ENCODE measurements around the gene CDK4.
A peak's percentile ranks its signal among the peaks of the same experiment; 100 is the strongest.

Gene CDK4
- long read RNA-seq, transcript CDK4-201 (8 exons, 2,076 nt), result major isoform, 719 of 749 reads
- long read RNA-seq, partial matches to known transcripts, result 4 of 749 reads
- long read RNA-seq, other reads (novel, unspliced or antisense), result 25 of 749 reads

DNA sequence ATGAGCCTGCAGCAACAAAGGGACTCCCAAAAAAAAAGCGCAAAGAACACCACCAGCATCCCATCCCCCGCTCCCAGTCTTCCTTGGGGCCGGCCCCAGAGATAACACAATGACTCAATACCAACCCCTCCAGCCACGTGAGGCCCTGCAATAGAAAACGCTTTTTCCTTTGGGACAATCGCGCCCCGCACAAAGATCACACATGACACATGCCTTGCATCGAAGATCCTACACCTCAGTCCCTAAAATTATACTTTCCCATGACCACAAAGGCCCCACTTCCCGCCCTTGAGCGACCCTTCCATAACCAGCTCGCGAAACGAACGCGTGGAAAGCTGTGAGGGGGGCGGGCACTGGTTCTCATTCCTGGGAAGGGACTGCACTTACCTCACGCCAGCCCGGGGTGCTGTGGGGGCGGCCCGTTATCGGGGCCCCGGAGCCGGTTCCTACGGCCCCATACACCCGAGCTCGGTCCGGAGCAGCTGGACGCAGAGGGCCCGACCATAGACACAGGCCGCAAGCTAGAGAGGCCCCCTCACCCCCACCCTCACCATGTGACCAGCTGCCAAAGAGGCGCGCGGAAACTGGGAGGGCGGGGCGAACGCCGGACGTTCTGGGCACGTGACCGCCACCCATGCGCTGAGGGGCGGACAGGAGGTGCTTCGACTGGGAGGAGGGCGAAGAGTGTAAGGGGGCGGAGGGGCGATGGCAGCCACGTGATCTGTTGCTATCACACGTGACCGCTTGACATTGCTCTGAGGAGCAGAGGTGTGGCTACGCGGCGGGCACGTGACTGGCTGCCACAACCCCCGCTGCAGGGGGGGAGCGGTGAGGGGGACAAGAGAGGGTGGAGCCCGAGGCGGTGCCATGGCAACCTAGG, at the start of gene CDK4:
TSS of gene CDK4 (minus strand) at position 523 of the 880 bp plus-strand sequence. CDS start 593 bp downstream, outside the sequence.
- peak; percentile 100 for DNase-seq (ENCODE audit: low read depth in 1 of 2, low spot score in 1 of 2)
- Histone ChIP-seq H3K27me3 (ENCODE audit: insufficient read depth, poor library complexity, severe bottlenecking) (no peaks in the 10 kb centered on the region), H3K27ac (replicated peaks) (peak within 1 kb of the TSS; percentile 95), H3K4me3 (replicated peaks; ENCODE audit: insufficient read depth, low read length) (peak within 1 kb of the TSS; percentile 71)
- TF ChIP-seq, protein P1, sequence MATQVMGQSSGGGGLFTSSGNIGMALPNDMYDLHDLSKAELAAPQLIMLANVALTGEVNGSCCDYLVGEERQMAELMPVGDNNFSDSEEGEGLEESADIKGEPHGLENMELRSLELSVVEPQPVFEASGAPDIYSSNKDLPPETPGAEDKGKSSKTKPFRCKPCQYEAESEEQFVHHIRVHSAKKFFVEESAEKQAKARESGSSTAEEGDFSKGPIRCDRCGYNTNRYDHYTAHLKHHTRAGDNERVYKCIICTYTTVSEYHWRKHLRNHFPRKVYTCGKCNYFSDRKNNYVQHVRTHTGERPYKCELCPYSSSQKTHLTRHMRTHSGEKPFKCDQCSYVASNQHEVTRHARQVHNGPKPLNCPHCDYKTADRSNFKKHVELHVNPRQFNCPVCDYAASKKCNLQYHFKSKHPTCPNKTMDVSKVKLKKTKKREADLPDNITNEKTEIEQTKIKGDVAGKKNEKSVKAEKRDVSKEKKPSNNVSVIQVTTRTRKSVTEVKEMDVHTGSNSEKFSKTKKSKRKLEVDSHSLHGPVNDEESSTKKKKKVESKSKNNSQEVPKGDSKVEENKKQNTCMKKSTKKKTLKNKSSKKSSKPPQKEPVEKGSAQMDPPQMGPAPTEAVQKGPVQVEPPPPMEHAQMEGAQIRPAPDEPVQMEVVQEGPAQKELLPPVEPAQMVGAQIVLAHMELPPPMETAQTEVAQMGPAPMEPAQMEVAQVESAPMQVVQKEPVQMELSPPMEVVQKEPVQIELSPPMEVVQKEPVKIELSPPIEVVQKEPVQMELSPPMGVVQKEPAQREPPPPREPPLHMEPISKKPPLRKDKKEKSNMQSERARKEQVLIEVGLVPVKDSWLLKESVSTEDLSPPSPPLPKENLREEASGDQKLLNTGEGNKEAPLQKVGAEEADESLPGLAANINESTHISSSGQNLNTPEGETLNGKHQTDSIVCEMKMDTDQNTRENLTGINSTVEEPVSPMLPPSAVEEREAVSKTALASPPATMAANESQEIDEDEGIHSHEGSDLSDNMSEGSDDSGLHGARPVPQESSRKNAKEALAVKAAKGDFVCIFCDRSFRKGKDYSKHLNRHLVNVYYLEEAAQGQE (IDR thresholded peaks at IDR 0.05; ENCODE audit: insufficient replicate concordance, low read depth), result peak; percentile 27
- TF ChIP-seq, protein P2, sequence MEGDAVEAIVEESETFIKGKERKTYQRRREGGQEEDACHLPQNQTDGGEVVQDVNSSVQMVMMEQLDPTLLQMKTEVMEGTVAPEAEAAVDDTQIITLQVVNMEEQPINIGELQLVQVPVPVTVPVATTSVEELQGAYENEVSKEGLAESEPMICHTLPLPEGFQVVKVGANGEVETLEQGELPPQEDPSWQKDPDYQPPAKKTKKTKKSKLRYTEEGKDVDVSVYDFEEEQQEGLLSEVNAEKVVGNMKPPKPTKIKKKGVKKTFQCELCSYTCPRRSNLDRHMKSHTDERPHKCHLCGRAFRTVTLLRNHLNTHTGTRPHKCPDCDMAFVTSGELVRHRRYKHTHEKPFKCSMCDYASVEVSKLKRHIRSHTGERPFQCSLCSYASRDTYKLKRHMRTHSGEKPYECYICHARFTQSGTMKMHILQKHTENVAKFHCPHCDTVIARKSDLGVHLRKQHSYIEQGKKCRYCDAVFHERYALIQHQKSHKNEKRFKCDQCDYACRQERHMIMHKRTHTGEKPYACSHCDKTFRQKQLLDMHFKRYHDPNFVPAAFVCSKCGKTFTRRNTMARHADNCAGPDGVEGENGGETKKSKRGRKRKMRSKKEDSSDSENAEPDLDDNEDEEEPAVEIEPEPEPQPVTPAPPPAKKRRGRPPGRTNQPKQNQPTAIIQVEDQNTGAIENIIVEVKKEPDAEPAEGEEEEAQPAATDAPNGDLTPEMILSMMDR (IDR thresholded peaks at IDR 0.05; ENCODE audit: insufficient read depth, low read length), result no peak
- peak; percentile 79 for TF ChIP-seq POLR2AphosphoS5 (IDR thresholded peaks at IDR 0.05; ENCODE audit: low read depth)

DNA sequence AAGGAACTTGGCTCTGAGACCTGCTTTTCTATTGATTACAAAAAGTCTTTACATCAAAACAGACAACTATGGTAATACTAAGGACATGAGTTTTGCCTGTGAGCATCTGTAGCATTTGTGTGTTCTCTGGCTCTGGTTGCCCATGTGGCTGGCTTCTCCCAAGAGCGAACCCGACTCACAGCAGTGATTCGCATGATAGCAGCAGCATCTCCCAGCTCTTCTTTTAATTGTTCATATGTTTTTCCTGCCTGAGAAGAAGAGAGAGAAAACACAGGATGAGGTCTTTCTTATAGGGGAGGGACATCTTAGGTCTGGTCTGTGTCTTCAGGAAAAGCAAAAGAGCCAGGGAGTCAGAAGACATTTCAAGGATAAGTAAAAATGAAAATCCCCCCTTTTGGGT, 48.9 kb upstream of the CDK4 start:
- Histone ChIP-seq H3K27me3 (ENCODE audit: insufficient read depth, poor library complexity, severe bottlenecking) (no peaks in the 10 kb centered on the region), H3K27ac (replicated peaks) (no peak overlapping the region), H3K4me3 (replicated peaks; ENCODE audit: insufficient read depth, low read length) (no peak overlapping the region)
- TF ChIP-seq POLR2AphosphoS5 (IDR thresholded peaks at IDR 0.05; ENCODE audit: low read depth) (no peak), SPI1 (IDR thresholded peaks at IDR 0.05; ENCODE audit: borderline replicate concordance, low read depth) (no peak), GABPA (IDR thresholded peaks at IDR 0.05; ENCODE audit: low read depth) (no peak)
- TF ChIP-seq, protein P2 (IDR thresholded peaks at IDR 0.05; ENCODE audit: insufficient read depth, low read length), result no peak
- TF ChIP-seq, protein P1 (IDR thresholded peaks at IDR 0.05; ENCODE audit: insufficient replicate concordance, low read depth), result no peak
- DNase-seq (ENCODE audit: low read depth in 1 of 2, low spot score in 1 of 2), result no peak

DNA sequence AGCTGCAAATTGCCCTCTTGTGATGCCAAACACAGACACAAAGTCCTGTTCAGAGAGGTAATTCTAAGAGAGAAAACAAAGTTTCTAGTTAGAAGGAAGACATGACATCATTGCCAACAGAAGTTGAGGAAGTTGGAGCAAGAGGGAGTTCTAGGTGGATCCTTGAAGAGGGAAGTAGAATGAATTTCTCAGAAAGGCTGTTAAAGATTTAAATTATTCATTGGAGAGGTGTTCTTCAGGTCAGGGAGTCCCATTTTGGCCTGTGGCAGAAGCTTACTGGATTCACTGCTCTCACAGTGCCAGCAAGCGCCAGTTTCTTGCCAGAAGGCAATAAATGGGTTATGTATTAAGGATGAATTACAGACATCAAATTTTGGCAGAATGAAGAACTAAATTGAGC, 45.8 kb upstream of the CDK4 start:
- DNase-seq (ENCODE audit: low read depth in 1 of 2, low spot score in 1 of 2), result peak in 1 of 2 experiments; percentile 32

More for the DNA sequence above, 45.8 kb upstream of the CDK4 start:
- no peak overlapping the region for H3K27ac ChIP-seq (replicated peaks)
- TF ChIP-seq SPI1 (IDR thresholded peaks at IDR 0.05; ENCODE audit: borderline replicate concordance, low read depth), result peak; percentile 37; the same call in 1 of the 2 replicates
- TF ChIP-seq, protein P1 (IDR thresholded peaks at IDR 0.05; ENCODE audit: insufficient replicate concordance, low read depth), result no peak
- H3K4me3 ChIP-seq (replicated peaks; ENCODE audit: insufficient read depth, low read length), result no peak overlapping the region
- H3K27me3 ChIP-seq (ENCODE audit: insufficient read depth, poor library complexity, severe bottlenecking), result no peaks in the 10 kb centered on the region

All from HL-60 (cell line).